Endothelial cell (in vitro differentiated cells): ENCODE results near the gene NRN1. TPM values are rescaled to one million over a fixed set of nuclear protein-coding genes. Genes with fewer than 3 reads are reported as not detected.
"Not testable (repeated sequence)": the region's sequence is repeated elsewhere in the genome, so short reads cannot be mapped to it uniquely, and the experiment has no call there.

Experiments used
- DNase-seq: peaks from one replicate; pipeline ENCODE4 v3.0.0; 2021; ENCODE audit warnings: low spot score
- H3K27ac Mint-ChIP-seq: one replicate; pipeline ENCODE4 v1.8.0; 2021; ENCODE audit warnings: mixed read lengths, inconsistent platforms; ENCODE audit not compliant: unreplicated experiment
- H3K27me3 Mint-ChIP-seq: one replicate; pipeline ENCODE4 v1.8.0; 2021; ENCODE audit warnings: mild to moderate bottlenecking, moderate library complexity, mixed read lengths, inconsistent platforms; ENCODE audit not compliant: unreplicated experiment
- H3K36me3 Mint-ChIP-seq: one replicate; pipeline ENCODE4 v1.8.0; 2021; ENCODE audit warnings: mild to moderate bottlenecking, low read depth, mixed read lengths, inconsistent platforms; ENCODE audit not compliant: unreplicated experiment
- H3K4me1 Mint-ChIP-seq: one replicate; pipeline ENCODE4 v1.8.0; 2021; ENCODE audit warnings: mild to moderate bottlenecking, mixed read lengths, inconsistent platforms; ENCODE audit not compliant: unreplicated experiment
- H3K4me3 Mint-ChIP-seq: one replicate; pipeline ENCODE4 v1.8.0; 2021; ENCODE audit warnings: mild to moderate bottlenecking, mixed read lengths, inconsistent platforms; ENCODE audit not compliant: unreplicated experiment
- H3K9me3 Mint-ChIP-seq: one replicate; pipeline ENCODE4 v1.8.0; 2021; ENCODE audit warnings: mixed read lengths, inconsistent platforms; ENCODE audit not compliant: unreplicated experiment
- CTCF ChIP-seq: fragments of 200-600 bp; sonication (generic); IDR thresholded peaks from one replicate; pipeline ENCODE4 v1.5.0; 2021; ENCODE audit warnings: antibody characterized with exemption; ENCODE audit not compliant: unreplicated experiment
- total RNA-seq: library from RNA; stranded (reverse); fragmentation: NEBNext Ultra II Directional; extraction: Animal tissue kit (Norgen Biotek cat#: 25700); gene quantifications from one replicate; pipeline ENCODE4 v1.2.1, GENCODE V29; 2021; ENCODE audit not compliant: unreplicated experiment

The NRN1 gene
- total RNA-seq, 1 donor from 2014 or later: 39.6 TPM

GRCh38 chr6:5979650-5980420, 26.9 kb downstream of the NRN1 start:
- peaks cover 13% of the 10 kb centered on the region for H3K4me1 Mint-ChIP-seq
- H3K27ac Mint-ChIP-seq: no peak overlapping the region
- no peaks in the 10 kb centered on the region for H3K36me3 Mint-ChIP-seq
- H3K9me3 Mint-ChIP-seq: no peaks in the 10 kb centered on the region
- DNase-seq: no peak
- no peak for TF ChIP-seq CTCF
- H3K27me3 Mint-ChIP-seq: no peaks in the 10 kb centered on the region
- no peak overlapping the region for H3K4me3 Mint-ChIP-seq

GRCh38 chr6:5976811-5977210, 29.9 kb downstream of the NRN1 start:
- Mint-ChIP-seq H3K4me3 (no peak overlapping the region), H3K27ac (no peak overlapping the region), H3K27me3 (peaks cover 5% of the 10 kb centered on the region), H3K36me3 (peaks cover 3% of the 10 kb centered on the region), H3K9me3 (no peaks in the 10 kb centered on the region), H3K4me1 (no peaks in the 10 kb centered on the region)
- no peak for TF ChIP-seq CTCF
- DNase-seq: no peak

- no peak for DNase-seq
- no peak for TF ChIP-seq CTCF
- peaks cover 5% of the 10 kb centered on the region for H3K27me3 Mint-ChIP-seq
- H3K4me3 Mint-ChIP-seq: no peak overlapping the region
- no peaks in the 10 kb centered on the region for H3K9me3 Mint-ChIP-seq
- H3K36me3 Mint-ChIP-seq: peaks cover 3% of the 10 kb centered on the region
- H3K4me1 Mint-ChIP-seq: peaks cover 9% of the 10 kb centered on the region
- no peak overlapping the region for H3K27ac Mint-ChIP-seq
Measured at GRCh38 chr6:5968817-5969734, 37.6 kb downstream of the NRN1 start.

GRCh38 chr6:5968036-5968435, 38.7 kb downstream of the NRN1 start:
- DNase-seq, H3K4me3 Mint-ChIP-seq, H3K36me3 Mint-ChIP-seq, H3K27ac Mint-ChIP-seq, H3K9me3 Mint-ChIP-seq, H3K4me1 Mint-ChIP-seq, H3K27me3 Mint-ChIP-seq: not testable (repeated sequence)

GRCh38 chr6:5967594-5967993, 39.1 kb downstream of the NRN1 start:
- Mint-ChIP-seq H3K36me3 (no peaks in the 10 kb centered on the region), H3K27me3 (no peaks in the 10 kb centered on the region), H3K4me1 (peaks cover 9% of the 10 kb centered on the region), H3K27ac (no peak overlapping the region), H3K4me3 (no peak overlapping the region), H3K9me3 (no peaks in the 10 kb centered on the region)
- no peak for TF ChIP-seq CTCF
- no peak for DNase-seq
